ENCODE data around the gene PUS7.

- TF ChIP-seq REST (IDR thresholded peaks at IDR 0.05; ENCODE audit: low read depth) (no peak), EGR1 (IDR thresholded peaks at IDR 0.05) (no peak)
These were observed 10.0 kb upstream of the PUS7 start, which contains the start of gene RINT1 for GRCh38 chr7:105531792-105532671.

Measured in Ishikawa (cell line).